GM19023 (cell line): ENCODE results near the gene VSIG8.
A peak's percentile ranks its signal among the peaks of the same experiment; 100 is the strongest.

ENCODE experiments used
- ATAC-seq: cut with Tn5 transposase; IDR thresholded peaks from one replicate; pipeline ENCODE4 v1.9.1; 2021; ENCODE audit warnings: mild to moderate bottlenecking, moderate library complexity; ENCODE audit not compliant: unreplicated experiment

The VSIG8 gene

GRCh38 chr1:159831412-159832141, 30.9 kb downstream of the VSIG8 start:
- no peak for ATAC-seq

DNA sequence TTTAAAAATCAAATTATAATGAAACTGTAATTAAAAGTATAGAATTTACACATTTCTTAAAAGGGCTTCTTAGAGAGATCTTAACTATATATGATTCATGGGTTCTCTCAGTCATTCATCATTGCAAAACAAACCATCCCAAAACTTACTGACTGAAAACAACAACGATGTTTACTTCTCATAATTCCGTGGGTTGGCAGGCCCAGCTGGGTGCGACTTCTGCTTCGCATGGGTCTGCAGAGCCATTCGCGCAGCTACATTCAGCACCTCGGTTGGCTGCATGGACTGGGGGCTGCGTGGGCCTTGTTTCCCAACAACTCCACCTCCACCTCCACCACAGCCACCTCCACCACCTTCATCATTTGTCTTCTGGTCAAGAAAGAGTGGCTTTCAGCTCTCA, 31.7 kb downstream of the VSIG8 start:
- ATAC-seq, result no peak

DNA sequence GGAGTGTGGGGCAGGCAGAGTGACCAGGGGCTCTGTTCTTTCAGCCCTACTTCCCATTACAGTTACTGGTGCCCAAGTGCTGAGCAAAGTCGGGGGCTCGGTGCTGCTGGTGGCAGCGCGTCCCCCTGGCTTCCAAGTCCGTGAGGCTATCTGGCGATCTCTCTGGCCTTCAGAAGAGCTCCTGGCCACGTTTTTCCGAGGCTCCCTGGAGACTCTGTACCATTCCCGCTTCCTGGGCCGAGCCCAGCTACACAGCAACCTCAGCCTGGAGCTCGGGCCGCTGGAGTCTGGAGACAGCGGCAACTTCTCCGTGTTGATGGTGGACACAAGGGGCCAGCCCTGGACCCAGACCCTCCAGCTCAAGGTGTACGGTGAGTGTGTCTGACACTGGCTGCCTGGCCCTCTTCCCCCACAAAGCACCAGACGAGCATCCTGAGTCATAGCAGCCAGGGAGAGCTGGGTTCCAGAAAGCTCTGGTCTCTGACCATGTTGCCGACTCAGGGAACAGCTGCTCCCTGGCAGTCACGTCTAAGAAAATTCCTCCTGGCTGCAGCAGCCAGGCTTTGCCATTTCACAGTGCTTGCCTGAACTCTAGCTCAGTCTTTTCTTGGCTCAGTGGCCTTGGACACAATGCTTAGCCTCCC, 32.5 kb downstream of the VSIG8 start:
- no peak for ATAC-seq

GRCh38 chr1:159829273-159829634, 33.2 kb downstream of the VSIG8 start:
- peak; percentile 51 for ATAC-seq

DNA sequence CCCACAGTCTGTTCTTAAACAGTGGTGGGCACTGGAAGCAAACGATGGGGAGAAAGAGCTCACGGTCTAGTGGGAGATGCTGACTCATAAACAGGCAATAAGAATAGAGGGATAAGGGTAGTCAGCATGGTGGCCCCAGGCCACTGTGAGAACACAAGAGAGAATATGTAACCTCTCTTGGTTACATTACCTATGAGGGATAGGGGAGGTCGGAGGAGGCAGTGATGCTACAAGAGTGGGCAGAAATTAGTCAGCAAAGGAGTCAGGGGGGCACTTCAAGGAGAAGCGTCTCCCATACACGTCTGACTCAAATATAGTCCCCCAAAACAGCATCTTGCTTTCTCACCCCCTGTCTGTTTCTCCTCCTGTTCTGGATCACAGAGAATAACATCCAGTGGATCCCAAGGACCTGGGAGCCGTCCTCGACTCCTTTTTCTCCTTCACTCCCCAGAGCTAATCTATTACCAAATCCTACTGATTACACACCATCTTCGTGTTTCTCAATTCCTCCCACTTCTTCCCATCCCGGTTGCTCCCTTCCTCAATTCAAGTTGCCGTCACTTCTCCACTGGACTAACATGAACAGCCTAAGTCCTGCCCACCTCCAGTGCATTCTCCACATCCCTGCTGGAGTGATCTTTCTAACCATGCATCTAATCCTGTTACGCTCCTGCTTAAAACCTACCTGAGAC, 33.7 kb downstream of the VSIG8 start:
- no peak for ATAC-seq

- no peak for ATAC-seq
These were observed 34.3 kb downstream of the VSIG8 start for GRCh38 chr1:159828176-159828575.

GRCh38 chr1:159827549-159827948, 34.9 kb downstream of the VSIG8 start:
- no peak for ATAC-seq

- no peak for ATAC-seq
These were observed 35.4 kb downstream of the VSIG8 start for GRCh38 chr1:159827102-159827490.

- ATAC-seq, result no peak
These were observed 35.9 kb downstream of the VSIG8 start, which contains the start of gene SLAMF8 for GRCh38 chr1:159826441-159827101. TSS of gene SLAMF8 (plus strand) at chr1:159826873. CDS start at chr1:159826899, 26 bp downstream.

DNA sequence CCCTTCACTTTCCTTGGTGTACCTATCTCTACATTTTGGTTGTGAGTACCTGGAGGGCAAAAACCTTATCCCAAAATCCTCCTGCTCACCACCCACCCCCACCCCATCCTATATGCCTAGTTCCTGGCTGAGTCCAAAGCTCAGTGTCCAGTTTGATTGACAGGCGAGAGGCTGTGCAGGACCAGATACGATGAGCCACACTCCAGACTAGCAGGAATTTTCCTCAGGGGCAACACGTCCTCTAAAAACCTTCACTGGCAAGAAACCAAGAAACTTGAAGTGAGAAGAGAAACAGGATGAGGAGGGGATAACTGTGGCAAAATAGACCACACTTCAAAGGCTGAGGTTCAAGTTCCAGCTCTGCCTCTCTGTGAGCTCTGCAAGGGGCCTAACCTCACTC, 36.9 kb downstream of the VSIG8 start:
- ATAC-seq, result no peak

- ATAC-seq, result no peak
These were observed 39.1 kb downstream of the VSIG8 start for GRCh38 chr1:159823406-159823805.

GRCh38 chr1:159821171-159821867, 41.1 kb downstream of the VSIG8 start:
- no peak for ATAC-seq

GRCh38 chr1:159817276-159818041, 45.0 kb downstream of the VSIG8 start:
- ATAC-seq, result no peak

- ATAC-seq, result no peak
These were observed 46.5 kb downstream of the VSIG8 start for GRCh38 chr1:159815926-159816325.

DNA sequence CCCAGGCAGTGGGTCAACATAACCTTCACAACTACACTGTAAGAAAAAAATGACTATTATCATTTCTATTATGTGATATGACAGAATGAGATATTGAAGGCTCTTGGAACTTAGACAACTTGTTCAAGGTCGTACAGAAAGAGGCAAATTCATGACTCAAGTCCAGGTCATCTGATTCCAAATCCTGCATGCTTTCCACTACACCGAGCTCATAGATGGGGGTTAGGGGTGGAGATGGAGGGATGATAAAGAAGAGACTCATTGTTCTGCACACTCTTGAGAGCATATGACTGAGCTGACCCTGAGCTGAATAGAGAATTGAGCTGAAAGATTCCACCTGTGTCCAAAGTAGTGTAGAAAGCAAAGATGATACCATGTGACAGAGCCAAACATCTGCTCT, 57.5 kb downstream of the VSIG8 start:
- no peak for ATAC-seq
